ENCODE results near the gene NUDT9.
"Not testable (repeated sequence)": the region's sequence is repeated elsewhere in the genome, so short reads cannot be mapped to it uniquely, and the experiment has no call there.

DNA sequence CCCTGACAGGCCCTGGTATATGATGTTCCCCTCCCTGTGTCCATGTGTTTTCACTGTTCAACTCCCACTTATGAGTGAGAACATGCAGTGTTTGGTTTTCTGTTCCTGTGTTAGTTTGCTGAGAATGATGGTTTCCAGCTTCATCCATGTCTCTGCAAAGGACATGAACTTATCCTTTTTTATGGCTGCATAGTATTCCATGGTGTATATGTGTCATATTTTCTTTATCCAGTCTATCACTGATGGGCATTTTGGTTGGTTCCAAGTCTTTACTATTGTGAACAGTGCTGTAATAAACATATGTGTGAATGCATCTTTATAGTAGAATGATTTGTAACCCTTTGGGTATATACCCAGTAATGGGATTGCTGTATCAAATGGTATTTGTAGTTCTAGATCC lies 60.9 kb downstream of the NUDT9 start:
- TF ChIP-seq CTCF, EZH2phosphoT487, EZH2 (IDR thresholded peaks at IDR 0.05): not testable (repeated sequence)
